OCI-LY3 (cell line): ENCODE measurements around the gene CLIC6.

Experiments used
- H2AFZ ChIP-seq: fragments of 200-600, 300-600 bp; shearing (Covaris generic); 2 replicates; pipeline ENCODE4 v1.6.0; 2014; ENCODE audit warnings: antibody characterized with exemption, low read depth, low read length
- H3K27ac ChIP-seq: fragments of 200-600, 300-600 bp; sonication (generic); 2 replicates; pipeline ENCODE4 v1.5.1; 2014; ENCODE audit warnings: mild to moderate bottlenecking, low read length, moderate library complexity, mixed read lengths
- H3K27me3 ChIP-seq: fragments of 200-600, 300-600 bp; sonication (generic); 2 replicates; pipeline ENCODE4 v1.6.1; 2014; ENCODE audit warnings: low read depth, low read length, mixed read lengths
- H3K36me3 ChIP-seq: fragments of 200-600, 300-600 bp; sonication (generic); replicated peaks from 2 replicates; pipeline ENCODE3; 2014; ENCODE audit warnings: low read depth, low read length, mixed read lengths
- H3K4me1 ChIP-seq: fragments of 300-600, 200-600 bp; sonication (generic); 2 replicates; pipeline ENCODE4 v1.6.1; 2014; ENCODE audit warnings: low read length, mixed read lengths
- H3K4me2 ChIP-seq: fragments of 200-600, 300-600 bp; sonication (generic); 2 replicates; pipeline ENCODE4 v1.6.1; 2014; ENCODE audit warnings: low read length, mixed read lengths
- H3K4me3 ChIP-seq: fragments of 300-600, 200-600 bp; sonication (generic); 2 replicates; pipeline ENCODE4 v1.5.1; 2014; ENCODE audit warnings: antibody characterized with exemption, mild to moderate bottlenecking, low read length, moderate library complexity
- H3K79me2 ChIP-seq: fragments of 300-600, 200-600 bp; shearing (Covaris generic); 2 replicates; pipeline ENCODE4 v1.6.1; 2014; ENCODE audit warnings: mild to moderate bottlenecking, low read length, mixed read lengths
- H3K9ac ChIP-seq: fragments of 300-600, 200-600 bp; shearing (Covaris generic); 2 replicates; pipeline ENCODE4 v1.6.0; 2014; ENCODE audit warnings: mild to moderate bottlenecking, low read length, moderate library complexity
- H3K9me3 ChIP-seq: fragments of 200-600, 300-600 bp; shearing (Covaris generic); 2 replicates; pipeline ENCODE4 v1.6.1; 2014; ENCODE audit warnings: low read length, mixed read lengths; ENCODE audit not compliant: insufficient read depth
- H4K20me1 ChIP-seq: fragments of 200-600, 300-600 bp; sonication (generic); 2 replicates; pipeline ENCODE4 v1.6.1; 2016; ENCODE audit warnings: low read length, mixed read lengths; ENCODE audit not compliant: insufficient read depth
- EZH2phosphoT487 ChIP-seq: fragments of 200-600 bp; shearing (Covaris generic); IDR thresholded peaks from 2 replicates; pipeline ENCODE4 v1.6.1; 2018; ENCODE audit warnings: antibody characterized with exemption, mixed run types, low read depth
- TF ChIP-seq, protein P1 (sequence below): fragments of 200-600, 300-600 bp; sonication (generic); IDR thresholded peaks from 2 replicates; pipeline ENCODE4 v1.5.1; 2014; ENCODE audit warnings: antibody characterized with exemption, low read length, low read depth

CLIC6 gene

GRCh38 chr21:34640858-34641257 is 27.9 kb upstream of the CLIC6 start:
- H3K4me2 ChIP-seq: peak overlapping the region; percentile 59
- H3K9ac ChIP-seq: 0 out of 2 replicates have a peak overlapping the region, but pooled peaks have one; percentile 8
- peak overlapping the region; percentile 76 for H3K27ac ChIP-seq
- H3K4me1 ChIP-seq: peaks cover 50% of the 10 kb centered on the region
- H3K79me2 ChIP-seq: no peaks in the 10 kb centered on the region
- TF ChIP-seq, protein P1, sequence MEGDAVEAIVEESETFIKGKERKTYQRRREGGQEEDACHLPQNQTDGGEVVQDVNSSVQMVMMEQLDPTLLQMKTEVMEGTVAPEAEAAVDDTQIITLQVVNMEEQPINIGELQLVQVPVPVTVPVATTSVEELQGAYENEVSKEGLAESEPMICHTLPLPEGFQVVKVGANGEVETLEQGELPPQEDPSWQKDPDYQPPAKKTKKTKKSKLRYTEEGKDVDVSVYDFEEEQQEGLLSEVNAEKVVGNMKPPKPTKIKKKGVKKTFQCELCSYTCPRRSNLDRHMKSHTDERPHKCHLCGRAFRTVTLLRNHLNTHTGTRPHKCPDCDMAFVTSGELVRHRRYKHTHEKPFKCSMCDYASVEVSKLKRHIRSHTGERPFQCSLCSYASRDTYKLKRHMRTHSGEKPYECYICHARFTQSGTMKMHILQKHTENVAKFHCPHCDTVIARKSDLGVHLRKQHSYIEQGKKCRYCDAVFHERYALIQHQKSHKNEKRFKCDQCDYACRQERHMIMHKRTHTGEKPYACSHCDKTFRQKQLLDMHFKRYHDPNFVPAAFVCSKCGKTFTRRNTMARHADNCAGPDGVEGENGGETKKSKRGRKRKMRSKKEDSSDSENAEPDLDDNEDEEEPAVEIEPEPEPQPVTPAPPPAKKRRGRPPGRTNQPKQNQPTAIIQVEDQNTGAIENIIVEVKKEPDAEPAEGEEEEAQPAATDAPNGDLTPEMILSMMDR: no peak
- no peak for TF ChIP-seq EZH2phosphoT487
- peak overlapping the region; percentile 46; the same call in 1 of the 2 replicates for H2AFZ ChIP-seq
- no peaks in the 10 kb centered on the region for H3K27me3 ChIP-seq
- peak overlapping the region; percentile 44; the same call in 1 of the 2 replicates for H3K4me3 ChIP-seq
- H3K36me3 ChIP-seq: no peaks in the 10 kb centered on the region
- H4K20me1 ChIP-seq: no peaks in the 10 kb centered on the region
- no peaks in the 10 kb centered on the region for H3K9me3 ChIP-seq

DNA sequence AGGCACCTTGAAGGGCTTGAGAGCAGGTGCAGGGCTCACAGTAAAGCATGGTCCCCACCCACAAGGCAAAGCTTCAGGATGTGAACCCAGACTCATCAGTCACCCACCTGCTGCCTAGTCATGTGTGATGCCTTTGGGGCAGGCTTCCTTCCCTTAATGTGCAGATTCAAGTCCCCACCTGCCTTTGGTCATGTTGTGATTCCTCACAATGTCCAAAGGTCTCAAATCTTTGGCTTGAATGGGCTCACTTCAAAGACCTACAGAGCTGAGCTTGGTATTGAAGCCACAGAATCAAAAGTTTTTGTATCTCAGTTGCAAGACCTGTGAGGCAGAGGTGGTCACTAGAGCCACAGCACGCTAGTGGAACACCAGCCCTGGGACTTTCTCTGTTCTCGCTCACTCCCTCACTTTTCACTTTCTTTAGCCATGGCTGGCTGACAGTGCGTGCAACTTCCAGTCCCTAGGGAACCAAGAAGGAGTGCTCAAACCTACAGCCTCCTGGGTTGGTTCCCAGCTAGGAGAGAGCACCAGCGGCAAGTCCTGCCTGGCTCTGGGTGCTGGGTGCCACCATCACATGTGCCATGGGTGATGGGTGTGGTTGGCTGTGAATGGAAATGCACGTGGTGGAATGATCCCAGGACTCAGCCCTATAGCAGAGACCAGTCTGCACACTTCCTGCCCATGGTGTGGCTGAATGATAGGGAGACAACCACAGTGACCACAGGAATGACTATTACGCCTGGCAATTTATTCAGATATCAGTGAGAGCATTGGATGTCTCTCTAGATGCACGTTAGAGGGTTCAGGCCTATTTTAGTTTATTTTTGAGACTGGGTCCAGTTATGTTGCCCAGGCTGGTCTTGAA is 26.4 kb upstream of the CLIC6 start:
- Histone ChIP-seq H3K27ac (no peak overlapping the region), H3K4me1 (peaks cover 49% of the 10 kb centered on the region), H3K9me3 (no peaks in the 10 kb centered on the region), H3K79me2 (no peaks in the 10 kb centered on the region), H3K4me3 (no peak overlapping the region), H2AFZ (no peak overlapping the region), H3K4me2 (peak overlapping the region; percentile 21; the same call in 1 of the 2 replicates), H4K20me1 (no peaks in the 10 kb centered on the region), H3K9ac (no peak overlapping the region), H3K36me3 (no peaks in the 10 kb centered on the region), H3K27me3 (no peaks in the 10 kb centered on the region)
- TF ChIP-seq, protein P1: no peak
- no peak for TF ChIP-seq EZH2phosphoT487

DNA sequence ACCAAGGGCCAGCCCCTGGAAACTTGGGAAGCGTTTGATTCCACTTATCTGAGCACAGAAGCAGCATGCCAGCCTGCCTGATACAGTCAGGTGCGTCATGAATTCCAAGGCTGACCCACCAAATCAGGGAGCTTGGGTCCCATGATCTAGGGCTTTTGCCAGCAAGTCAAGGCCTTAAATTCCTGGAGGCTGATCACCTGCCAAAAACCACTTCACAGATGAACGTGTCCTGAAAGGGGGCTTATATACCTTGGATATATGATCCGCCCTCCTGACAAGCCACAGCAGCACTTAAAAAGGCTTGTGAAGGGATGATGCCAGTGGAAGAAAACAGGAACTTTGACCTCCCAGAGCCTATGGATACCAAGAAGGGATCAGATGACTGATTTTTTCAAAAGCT is 24.0 kb upstream of the CLIC6 start:
- Histone ChIP-seq H3K4me1 (peaks cover 30% of the 10 kb centered on the region), H4K20me1 (no peaks in the 10 kb centered on the region), H3K36me3 (no peaks in the 10 kb centered on the region), H3K4me3 (no peak overlapping the region), H3K27ac (no peak overlapping the region), H3K9ac (no peak overlapping the region), H3K4me2 (no peak overlapping the region), H2AFZ (no peak overlapping the region), H3K79me2 (no peaks in the 10 kb centered on the region), H3K27me3 (no peaks in the 10 kb centered on the region), H3K9me3 (no peaks in the 10 kb centered on the region)
- TF ChIP-seq, protein P1: no peak
- no peak for TF ChIP-seq EZH2phosphoT487

GRCh38 chr21:34647555-34647954 is 21.2 kb upstream of the CLIC6 start:
- no peaks in the 10 kb centered on the region for H4K20me1 ChIP-seq
- H3K4me1 ChIP-seq: peaks cover 3% of the 10 kb centered on the region
- no peak for TF ChIP-seq EZH2phosphoT487
- TF ChIP-seq, protein P1: no peak
- no peak overlapping the region for H2AFZ ChIP-seq
- no peak overlapping the region for H3K9ac ChIP-seq
- no peak overlapping the region for H3K4me3 ChIP-seq
- no peaks in the 10 kb centered on the region for H3K36me3 ChIP-seq
- H3K4me2 ChIP-seq: no peak overlapping the region
- no peak overlapping the region for H3K27ac ChIP-seq
- no peaks in the 10 kb centered on the region for H3K9me3 ChIP-seq
- no peaks in the 10 kb centered on the region for H3K27me3 ChIP-seq
- H3K79me2 ChIP-seq: no peaks in the 10 kb centered on the region
